ENCODE results near the gene MTHFR. TPM values are rescaled to one million over a fixed set of nuclear protein-coding genes. Genes with fewer than 3 reads are reported as not detected.

The MTHFR gene
- total RNA-seq, 4 donors from 2014 or later: 35.0 to 57.5 (median 39.7) TPM

- no peak overlapping the region for H3K27ac ChIP-seq
- no peaks in the 10 kb centered on the region for H3K4me1 ChIP-seq
- H3K27me3 ChIP-seq: no peaks in the 10 kb centered on the region
- H3K9me3 ChIP-seq: no peaks in the 10 kb centered on the region
- H3K36me3 ChIP-seq: no peaks in the 10 kb centered on the region
- WGBS: 65% methylated on average over 7 of the region's 11 CpGs
- no peak overlapping the region for H3K4me3 ChIP-seq
- DNase-seq (ENCODE audit: low spot score in 2 of 2): no peak
- TF ChIP-seq EP300 (IDR thresholded peaks at IDR 0.05) (no peak), CTCF (IDR thresholded peaks at IDR 0.05) (no peak), POLR2AphosphoS5 (IDR thresholded peaks at IDR 0.05) (no peak), POLR2A (IDR thresholded peaks at IDR 0.05) (no peak)
Observed at GRCh38 chr1:11771481-11772043, 34.2 kb downstream of the MTHFR start.

- Histone ChIP-seq H3K4me3 (no peak overlapping the region), H3K9me3 (no peaks in the 10 kb centered on the region), H3K36me3 (no peaks in the 10 kb centered on the region), H3K27ac (no peak overlapping the region), H3K27me3 (no peaks in the 10 kb centered on the region), H3K4me1 (no peaks in the 10 kb centered on the region)
- TF ChIP-seq CTCF (IDR thresholded peaks at IDR 0.05): no peak
- TF ChIP-seq POLR2A (IDR thresholded peaks at IDR 0.05): no peak
- no peak for TF ChIP-seq POLR2AphosphoS5 (IDR thresholded peaks at IDR 0.05)
- no peak for TF ChIP-seq EP300 (IDR thresholded peaks at IDR 0.05)
- DNase-seq (ENCODE audit: low spot score in 2 of 2): no peak
Observed at GRCh38 chr1:11770011-11770410, 35.8 kb downstream of the MTHFR start.

- WGBS: 78% methylated on average over 3 of the region's 4 CpGs
- no peak overlapping the region for H3K4me3 ChIP-seq
- H3K36me3 ChIP-seq: no peaks in the 10 kb centered on the region
- H3K27me3 ChIP-seq: no peaks in the 10 kb centered on the region
- no peak for DNase-seq (ENCODE audit: low spot score in 2 of 2)
- no peaks in the 10 kb centered on the region for H3K4me1 ChIP-seq
- H3K9me3 ChIP-seq: no peaks in the 10 kb centered on the region
- no peak overlapping the region for H3K27ac ChIP-seq
- no peak for TF ChIP-seq CTCF (IDR thresholded peaks at IDR 0.05)
- no peak for TF ChIP-seq POLR2A (IDR thresholded peaks at IDR 0.05)
- no peak for TF ChIP-seq EP300 (IDR thresholded peaks at IDR 0.05)
- TF ChIP-seq POLR2AphosphoS5 (IDR thresholded peaks at IDR 0.05): no peak
Observed at GRCh38 chr1:11769274-11769673, 36.5 kb downstream of the MTHFR start.

- H3K4me1 ChIP-seq: no peaks in the 10 kb centered on the region
- 32% methylated on average over 3 of the region's 4 CpGs for WGBS
- H3K27me3 ChIP-seq: no peaks in the 10 kb centered on the region
- TF ChIP-seq EP300 (IDR thresholded peaks at IDR 0.05) (no peak), POLR2A (IDR thresholded peaks at IDR 0.05) (no peak), CTCF (IDR thresholded peaks at IDR 0.05) (no peak), POLR2AphosphoS5 (IDR thresholded peaks at IDR 0.05) (no peak)
- no peak overlapping the region for H3K4me3 ChIP-seq
- no peak for DNase-seq (ENCODE audit: low spot score in 2 of 2)
- H3K36me3 ChIP-seq: no peaks in the 10 kb centered on the region
- H3K9me3 ChIP-seq: no peaks in the 10 kb centered on the region
- no peak overlapping the region for H3K27ac ChIP-seq
Observed at GRCh38 chr1:11768821-11769220, 36.9 kb downstream of the MTHFR start.

GRCh38 chr1:11767922-11768704, 37.7 kb downstream of the MTHFR start:
- Histone ChIP-seq H3K9me3 (no peaks in the 10 kb centered on the region), H3K27me3 (no peaks in the 10 kb centered on the region), H3K36me3 (no peaks in the 10 kb centered on the region), H3K4me1 (no peaks in the 10 kb centered on the region), H3K27ac (no peak overlapping the region), H3K4me3 (no peak overlapping the region)
- 59% methylated on average over 16 of the region's 16 CpGs for WGBS
- TF ChIP-seq EP300 (IDR thresholded peaks at IDR 0.05): no peak
- TF ChIP-seq POLR2AphosphoS5 (IDR thresholded peaks at IDR 0.05): no peak
- no peak for TF ChIP-seq CTCF (IDR thresholded peaks at IDR 0.05)
- TF ChIP-seq POLR2A (IDR thresholded peaks at IDR 0.05): no peak
- no peak for DNase-seq (ENCODE audit: low spot score in 2 of 2)

Data from suprapubic skin (tissue), 4 donors.